Stimulated activated naive CD8-positive, alpha-beta T cell treated with anti-CD3 and anti-CD28 coated beads, Interleukin-15, amount 100 ng/mL, for 72 hours (primary cell): ENCODE data around the gene VLDLR.
"Not testable (repeated sequence)": the region's sequence is repeated elsewhere in the genome, so short reads cannot be mapped to it uniquely, and the experiment has no call there.

Source experiments
- ATAC-seq: fragments of 150-1000 bp; cut with Tn5 transposase; 2 replicates; pipeline ENCODE4 v1.10.0; 2021; ENCODE audit warnings: mild to moderate bottlenecking, moderate library complexity
- DNase-seq, 2 donors: peaks; one replicate each; pipeline ENCODE4 v3.0.0; 2021 to 2022
- H3K27ac Mint-ChIP-seq, 2 donors: one replicate each; pipeline ENCODE4 v1.8.0; 2022; ENCODE audit warnings: mild to moderate bottlenecking in 2 of 2, mixed read lengths in 2 of 2, moderate library complexity in 2 of 2
- H3K27me3 Mint-ChIP-seq: one replicate; pipeline ENCODE4 v1.8.0; 2022; ENCODE audit warnings: mixed read lengths
- H3K4me1 Mint-ChIP-seq: one replicate; pipeline ENCODE4 v1.8.0; 2022; ENCODE audit warnings: mild to moderate bottlenecking, mixed read lengths
- H3K4me3 Mint-ChIP-seq, 2 donors: one replicate each; pipeline ENCODE4 v1.8.0; 2022; ENCODE audit warnings: mild to moderate bottlenecking in 2 of 2, mixed read lengths in 2 of 2, moderate library complexity in 1 of 2
- H3K9me3 Mint-ChIP-seq, 2 donors: one replicate each; pipeline ENCODE4 v1.8.0; 2022; ENCODE audit warnings: mixed read lengths in 2 of 2

The VLDLR gene

DNA sequence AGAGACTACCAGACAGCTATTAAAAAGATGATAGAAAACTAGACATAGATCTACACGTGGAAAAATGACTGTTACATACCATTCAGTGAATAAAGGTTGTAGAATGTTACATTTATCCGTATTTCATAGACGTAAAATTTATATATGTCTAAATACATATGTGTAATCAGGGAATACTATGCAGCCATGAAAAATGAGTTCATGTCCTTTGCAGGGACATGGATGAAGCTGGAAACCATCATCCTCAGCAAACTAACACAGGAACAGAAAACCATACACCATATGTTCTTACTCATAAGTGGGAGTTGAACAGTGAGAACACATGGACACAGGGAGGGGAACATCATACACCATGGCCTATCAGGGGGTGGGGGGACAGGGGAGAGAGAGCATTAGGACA is 85.7 kb downstream of the VLDLR start:
- not testable (repeated sequence) for H3K4me1 Mint-ChIP-seq, DNase-seq, H3K9me3 Mint-ChIP-seq, H3K27ac Mint-ChIP-seq, H3K4me3 Mint-ChIP-seq, ATAC-seq, H3K27me3 Mint-ChIP-seq
